Activated T-cell treated with anti-CD3 and anti-CD28 coated beads for 1 hour (primary cell): ENCODE data around the gene CACNA1C.

Experiments used
- DNase-seq: peaks from one replicate; pipeline ENCODE4 v3.0.0-alpha.2; 2020; ENCODE audit warnings: low read depth

The CACNA1C gene

GRCh38 chr12:2559931-2560330 is 507.1 kb downstream of the CACNA1C start:
- no peak for DNase-seq

GRCh38 chr12:2560356-2560755 is 507.6 kb downstream of the CACNA1C start:
- DNase-seq = no peak

GRCh38 chr12:2561367-2561766 is 508.6 kb downstream of the CACNA1C start:
- DNase-seq = no peak

GRCh38 chr12:2562400-2562799 is 509.6 kb downstream of the CACNA1C start:
- DNase-seq = no peak

- no peak for DNase-seq
Measured at GRCh38 chr12:2563709-2564108, 510.9 kb downstream of the CACNA1C start.

- DNase-seq = no peak
Measured at GRCh38 chr12:2566161-2566560, 513.4 kb downstream of the CACNA1C start.

- DNase-seq = no peak
Measured at GRCh38 chr12:2567711-2568110, 514.9 kb downstream of the CACNA1C start.

GRCh38 chr12:2570562-2570961 is 517.8 kb downstream of the CACNA1C start:
- DNase-seq = no peak

GRCh38 chr12:2574355-2574935 is 521.7 kb downstream of the CACNA1C start:
- no peak for DNase-seq

GRCh38 chr12:2575245-2575644 is 522.5 kb downstream of the CACNA1C start:
- DNase-seq = no peak

GRCh38 chr12:2578211-2578610 is 525.4 kb downstream of the CACNA1C start:
- DNase-seq = no peak

GRCh38 chr12:2578772-2579171 is 526.0 kb downstream of the CACNA1C start:
- DNase-seq = no peak

- no peak for DNase-seq
Measured at GRCh38 chr12:2580821-2581220, 528.0 kb downstream of the CACNA1C start.

GRCh38 chr12:2581293-2582045 is 528.7 kb downstream of the CACNA1C start:
- DNase-seq = no peak

GRCh38 chr12:2582631-2583030 is 529.8 kb downstream of the CACNA1C start:
- no peak for DNase-seq

GRCh38 chr12:2583091-2583497 is 530.3 kb downstream of the CACNA1C start:
- peak; percentile 20 for DNase-seq

- DNase-seq = no peak
Measured at GRCh38 chr12:2583642-2584401, 531.0 kb downstream of the CACNA1C start.

GRCh38 chr12:2586156-2587038 is 533.6 kb downstream of the CACNA1C start:
- DNase-seq = no peak

- DNase-seq = no peak
Measured at GRCh38 chr12:2588345-2588744, 535.6 kb downstream of the CACNA1C start.

GRCh38 chr12:2589381-2589780 is 536.6 kb downstream of the CACNA1C start:
- no peak for DNase-seq

GRCh38 chr12:2593045-2593444 is 540.3 kb downstream of the CACNA1C start:
- no peak for DNase-seq

GRCh38 chr12:2596441-2596840 is 543.7 kb downstream of the CACNA1C start:
- DNase-seq = no peak
